HepG2 (cell line): ENCODE results near the gene IZUMO4. TPM values are rescaled to one million over a fixed set of nuclear protein-coding genes. Genes with fewer than 3 reads are reported as not detected.

ENCODE experiments used
- GATAD2A ChIP-seq: IDR thresholded peaks from 2 replicates; pipeline ENCODE4 v1.6.1; 2016
- KMT2A ChIP-seq: sonication (generic); formaldehyde crosslinking; IDR thresholded peaks from 2 replicates; pipeline ENCODE4 v1.4.0; 2020; ENCODE audit warnings: missing genetic modification reagents
- MLLT10 ChIP-seq: sonication (generic); formaldehyde crosslinking; IDR thresholded peaks from 2 replicates; pipeline ENCODE4 v1.4.0; 2020; ENCODE audit warnings: missing genetic modification reagents
- NCOA5 ChIP-seq: sonication (generic); formaldehyde crosslinking; IDR thresholded peaks from 2 replicates; pipeline ENCODE4 v1.4.0; 2020; ENCODE audit warnings: missing genetic modification reagents
- NFAT5 ChIP-seq: sonication (generic); formaldehyde crosslinking; IDR thresholded peaks from 2 replicates; pipeline ENCODE4 v1.4.0; 2020; ENCODE audit warnings: missing genetic modification reagents
- NFKBIZ ChIP-seq: IDR thresholded peaks from 2 replicates; pipeline ENCODE4 v1.6.1; 2018; ENCODE audit warnings: missing genetic modification reagents, missing compliant biosample characterization
- PHB2 ChIP-seq: fragments of 450-650 bp; IDR thresholded peaks from 2 replicates; pipeline ENCODE4 v1.6.1; 2018; ENCODE audit not compliant: partially characterized antibody
- PHF21A ChIP-seq: sonication (generic); formaldehyde crosslinking; IDR thresholded peaks from 2 replicates; pipeline ENCODE4 v1.5.0; 2020; ENCODE audit warnings: mild to moderate bottlenecking, missing genetic modification reagents
- PRMT3 ChIP-seq: sonication (generic); formaldehyde crosslinking; IDR thresholded peaks from 2 replicates; pipeline ENCODE4 v1.8.1; 2022; ENCODE audit warnings: low read depth, mild to moderate bottlenecking, moderate library complexity, missing genetic modification reagents, borderline replicate concordance
- RBAK ChIP-seq: sonication (generic); formaldehyde crosslinking; IDR thresholded peaks from 2 replicates; pipeline ENCODE4 v1.5.1; 2020; ENCODE audit warnings: mild to moderate bottlenecking, missing genetic modification reagents
- YEATS4 ChIP-seq: sonication (generic); formaldehyde crosslinking; IDR thresholded peaks from 2 replicates; pipeline ENCODE4 v1.4.0; 2020; ENCODE audit warnings: missing genetic modification reagents, borderline replicate concordance
- ZBTB43 ChIP-seq: sonication (generic); formaldehyde crosslinking; conservative IDR thresholded peaks from 2 replicates; pipeline ENCODE4 v1.4.0; 2020; ENCODE audit warnings: missing genetic modification reagents
- ZKSCAN1 ChIP-seq: fragments of 150-350 bp; IDR thresholded peaks from 2 replicates; pipeline ENCODE4 v1.6.1; 2014; ENCODE audit warnings: low read length
- ZMYM2 ChIP-seq: sonication (generic); formaldehyde crosslinking; IDR thresholded peaks from 2 replicates; pipeline ENCODE4 v1.8.0; 2022; ENCODE audit warnings: mild to moderate bottlenecking, missing genetic modification reagents
- ZNF235 ChIP-seq: sonication (generic); formaldehyde crosslinking; IDR thresholded peaks from 2 replicates; pipeline ENCODE4 v1.8.1; 2023; ENCODE audit warnings: mild to moderate bottlenecking, missing genetic modification reagents, borderline replicate concordance
- ZNF276 ChIP-seq: sonication (generic); formaldehyde crosslinking; IDR thresholded peaks from 2 replicates; pipeline ENCODE4 v1.4.0; 2020; ENCODE audit warnings: mild to moderate bottlenecking, low read depth, missing genetic modification reagents
- ZNF512 ChIP-seq: sonication (generic); formaldehyde crosslinking; IDR thresholded peaks from 2 replicates; pipeline ENCODE4 v1.4.0; 2020; ENCODE audit warnings: mild to moderate bottlenecking, missing genetic modification reagents
- ZNF773 ChIP-seq: sonication (generic); formaldehyde crosslinking; IDR thresholded peaks from 2 replicates; pipeline ENCODE4 v1.4.0; 2020; ENCODE audit warnings: missing genetic modification reagents, borderline replicate concordance
- ZNF839 ChIP-seq: sonication (generic); formaldehyde crosslinking; IDR thresholded peaks from 2 replicates; pipeline ENCODE4 v1.4.0; 2020; ENCODE audit warnings: missing genetic modification reagents, mild to moderate bottlenecking, borderline replicate concordance
- ZNF879 ChIP-seq: sonication (generic); formaldehyde crosslinking; IDR thresholded peaks from 2 replicates; pipeline ENCODE4 v1.8.1; 2023; ENCODE audit warnings: missing genetic modification reagents
- ZSCAN20 ChIP-seq: sonication (generic); formaldehyde crosslinking; IDR thresholded peaks from 2 replicates; pipeline ENCODE4 v1.4.0; 2020; ENCODE audit warnings: missing genetic modification reagents, mild to moderate bottlenecking, borderline replicate concordance
- polyA plus RNA-seq, 8 experiments: library from polyadenylated mRNA; depleted of rRNA in 3 of 8; stranded (reverse) in 7 of 8; unstranded in 1 of 8; fragments of >200 nt; fragmentation: Illumina TruSeq in 4 of 8; extraction: Trizol in 4 of 8; gene quantifications; 2 replicates each; pipeline versions ENCODE4 v1.2.1 to v1.2.3, GENCODE V29; 2011 to 2016; ENCODE audit warnings: low read depth in 4 of 8, missing spikeins in 1 of 8, mixed read lengths in 1 of 8; ENCODE audit not compliant: insufficient read depth in 1 of 8
- total RNA-seq, 5 experiments: library from RNA; depleted of rRNA; stranded (reverse); fragments of >200 nt; fragmentation: Illumina TruSeq; extraction: Trizol; gene quantifications; 2 replicates each; pipeline ENCODE4 v1.2.3, GENCODE V29; 2016; ENCODE audit warnings: low read depth in 1 of 5

IZUMO4 gene
- total and polyA plus RNA-seq, 2 of the 13 experiments (the other 11 are each of a cell fraction or from before 2014, with no cell fraction given): 0.77 to 3.9 TPM

- no peak for TF ChIP-seq ZNF276 (CRISPR knock-in tag)
- TF ChIP-seq ZBTB43: no peak
- TF ChIP-seq ZNF879 (CRISPR knock-in tag): 0 out of 2 replicates have a peak, but pooled peaks have one; percentile 67
- no peak for TF ChIP-seq ZNF235
- no peak for TF ChIP-seq NFKBIZ
- no peak for TF ChIP-seq ZKSCAN1
- no peak for TF ChIP-seq KMT2A
- TF ChIP-seq ZNF839 (CRISPR knock-in tag): 0 out of 2 replicates have a peak, but pooled peaks have one; percentile 25
- no peak for TF ChIP-seq NFAT5 (CRISPR knock-in tag)
- no peak for TF ChIP-seq ZMYM2
- TF ChIP-seq MLLT10 (CRISPR knock-in tag): no peak
- peak; percentile 29; the same call in 1 of the 2 replicates for TF ChIP-seq YEATS4 (CRISPR knock-in tag)
- TF ChIP-seq PHF21A (CRISPR knock-in tag): no peak
- no peak for TF ChIP-seq NCOA5
- no peak for TF ChIP-seq ZNF773 (CRISPR knock-in tag)
- no peak; the same call in 1 of the 2 replicates for TF ChIP-seq PRMT3
- no peak for TF ChIP-seq ZSCAN20
- no peak for TF ChIP-seq ZNF512
- no peak for TF ChIP-seq PHB2
- no peak for TF ChIP-seq RBAK (CRISPR knock-in tag)
- no peak; the same call in 1 of the 2 replicates for TF ChIP-seq GATAD2A (CRISPR knock-in tag)
Measured at GRCh38 chr19:2050991-2051772, 45.5 kb upstream of the IZUMO4 start, which contains the start of gene MKNK2 (continued).
